RPMI7951 (cell line): Measurements from ENCODE around the gene RBM7. TPM values are rescaled to one million over a fixed set of nuclear protein-coding genes. Genes with fewer than 3 reads are reported as not detected.
A peak's percentile ranks its signal among the peaks of the same experiment; 100 is the strongest.

ENCODE experiments used
- DNase-seq: peaks from one replicate; pipeline ENCODE4 v3.0.0-alpha.2; 2012; ENCODE audit warnings: low read depth
- total RNA-seq: library from RNA; depleted of rRNA; stranded (reverse); fragments of >200 nt; shearing (Covaris generic); gene quantifications from 2 replicates; pipeline ENCODE4 v1.2.3, GENCODE V29; 2014

The RBM7 gene
- total RNA-seq, 1 experiment from 2014 or later, result 53.9 TPM

- no peak for DNase-seq
These were observed 3.5 kb upstream of the RBM7 start for GRCh38 chr11:114396916-114397315.

- DNase-seq, result peak; percentile 17
These were observed 3.0 kb upstream of the RBM7 start for GRCh38 chr11:114397349-114397982.

- DNase-seq, result no peak
These were observed 2.1 kb upstream of the RBM7 start for GRCh38 chr11:114398303-114398920.

- DNase-seq, result no peak
These were observed 813 bp upstream of the RBM7 start for GRCh38 chr11:114399490-114400215.

GRCh38 chr11:114400915-114401223, 403 bp downstream of the RBM7 start:
- DNase-seq, result no peak

GRCh38 chr11:114401311-114401710, 845 bp downstream of the RBM7 start:
- DNase-seq, result no peak

GRCh38 chr11:114412946-114413345, 12.5 kb downstream of the RBM7 start:
- DNase-seq, result no peak

- DNase-seq, result no peak
These were observed 13.5 kb downstream of the RBM7 start for GRCh38 chr11:114413958-114414357.

- peak; percentile 66 for DNase-seq
These were observed 16.0 kb downstream of the RBM7 start for GRCh38 chr11:114416441-114416961.

GRCh38 chr11:114426280-114426679, 25.8 kb downstream of the RBM7 start:
- no peak for DNase-seq

- no peak for DNase-seq
These were observed 29.8 kb downstream of the RBM7 start for GRCh38 chr11:114430290-114430689.

- no peak for DNase-seq
These were observed 32.4 kb downstream of the RBM7 start for GRCh38 chr11:114432893-114433292.

GRCh38 chr11:114433376-114433775, 32.9 kb downstream of the RBM7 start:
- no peak for DNase-seq

GRCh38 chr11:114438303-114438702, 37.8 kb downstream of the RBM7 start:
- no peak for DNase-seq

GRCh38 chr11:114439229-114440120, 39.0 kb downstream of the RBM7 start, which contains the start of gene REXO2:
TSS of gene REXO2 (plus strand) at chr11:114439467. CDS start at chr11:114439529, 62 bp downstream.
- DNase-seq, result peak; percentile 94

- peak; percentile 15 for DNase-seq
These were observed 39.8 kb downstream of the RBM7 start for GRCh38 chr11:114440121-114440860.

- no peak for DNase-seq
These were observed 40.7 kb downstream of the RBM7 start for GRCh38 chr11:114440971-114441763.

GRCh38 chr11:114441921-114442320, 41.5 kb downstream of the RBM7 start:
- no peak for DNase-seq

GRCh38 chr11:114442536-114442935, 42.1 kb downstream of the RBM7 start:
- no peak for DNase-seq

- DNase-seq, result no peak
These were observed 47.0 kb downstream of the RBM7 start for GRCh38 chr11:114447444-114447843.
